B cell (primary cell): ENCODE results near the gene NBEAL2. TPM values are rescaled to one million over a fixed set of nuclear protein-coding genes. Genes with fewer than 3 reads are reported as not detected.

Experiments
- ATAC-seq: fragments of 200-7000 bp; cut with Tn5 transposase; one replicate; pipeline ENCODE4 v1.10.0; 2021; ENCODE audit warnings: low read depth, mild to moderate bottlenecking, moderate number of reproducible peaks, moderate library complexity
- CTCF ChIA-PET: fragments of 350-600 bp; sonication (Branson Sonifier 250); formaldehyde crosslinking; loops from one replicate; lab custom pipeline; 2021; ENCODE audit warnings: antibody characterized with exemption, inconsistent platforms; lab: Charles Lee
- POLR2A ChIA-PET: fragments of 350-600 bp; sonication (Branson Sonifier 250); formaldehyde crosslinking; loops from one replicate; lab custom pipeline; 2021; ENCODE audit warnings: antibody characterized with exemption; lab: Charles Lee
- DNase-seq: peaks from one replicate; pipeline ENCODE4 v3.0.0; 2013
- H2AFZ ChIP-seq: 2 replicates; pipeline ENCODE4 v1.6.1; 2012; ENCODE audit warnings: mild to moderate bottlenecking, low read depth, low read length; ENCODE audit not compliant: insufficient read depth, poor library complexity, severe bottlenecking
- H3K27ac ChIP-seq, 2 donors: 1 replicate in 1 of 2; 2 replicates in 1 of 2; pipeline ENCODE4 v1.5.1; 2012 to 2013; ENCODE audit warnings: low read length in 2 of 2, mild to moderate bottlenecking in 2 of 2, moderate library complexity in 1 of 2
- H3K27me3 ChIP-seq, 4 experiments: fragments of 200-600 bp in 1 of 4; sonication (generic) in 1 of 4; replicated peaks in 1 of 4; 1 replicate in 2 of 4; 2 replicates in 2 of 4; pipeline versions ENCODE4 v1.6.1 to v1.7.0; 2013 to 2016; ENCODE audit warnings: low read length in 3 of 4, mild to moderate bottlenecking in 2 of 4, mixed read lengths in 1 of 4, moderate library complexity in 1 of 4; ENCODE audit not compliant: insufficient read depth in 4 of 4, control insufficient read depth in 3 of 4; ENCODE audit errors: control extremely low read depth in 1 of 4
- H3K36me3 ChIP-seq, 2 experiments: replicated peaks in 1 of 2; 1 replicate in 1 of 2; 2 replicates in 1 of 2; pipeline versions ENCODE4 v1.6.1 to v1.7.1; 2013; ENCODE audit warnings: low read length in 1 of 2; ENCODE audit not compliant: insufficient read depth in 2 of 2, control insufficient read depth in 1 of 2; ENCODE audit errors: control extremely low read depth in 1 of 2, extremely low read depth in 1 of 2
- H3K4me1 ChIP-seq, 2 donors: fragments of 200-600 bp in 1 of 2; sonication (generic) in 1 of 2; 1 replicate in 1 of 2; 2 replicates in 1 of 2; pipeline versions ENCODE4 v1.5.1 to v1.6.1; 2013 to 2017; ENCODE audit warnings: low read length in 2 of 2; ENCODE audit not compliant: control insufficient read depth in 2 of 2, insufficient read depth in 2 of 2
- H3K4me2 ChIP-seq: replicated peaks from 2 replicates; pipeline ENCODE3; 2012; ENCODE audit warnings: mild to moderate bottlenecking, low read depth, low read length; ENCODE audit not compliant: poor library complexity, severe bottlenecking
- H3K4me3 ChIP-seq, 5 experiments: fragments of 200-600 bp in 1 of 5; sonication (generic) in 1 of 5; 1 replicate in 3 of 5; 2 replicates in 2 of 5; pipeline versions ENCODE4 v1.5.1 to v1.7.0; 2011 to 2016; ENCODE audit warnings: low read length in 4 of 5, mild to moderate bottlenecking in 4 of 5, low read depth in 2 of 5, control low read depth in 1 of 5, moderate library complexity in 1 of 5; ENCODE audit not compliant: insufficient read depth in 1 of 5; ENCODE audit errors: control extremely low read depth in 1 of 5, extremely low read depth in 1 of 5
- H3K79me2 ChIP-seq: fragments of 200-600 bp; sonication (generic); one replicate; pipeline ENCODE4 v1.6.0; 2016; ENCODE audit warnings: low read length; ENCODE audit not compliant: control insufficient read depth, insufficient read depth
- H3K9ac ChIP-seq: fragments of 200-600 bp; sonication (generic); 2 replicates; pipeline ENCODE4 v1.6.1; 2017; ENCODE audit warnings: mild to moderate bottlenecking, low read length, moderate library complexity
- H3K9me3 ChIP-seq, 3 donors: one replicate each; pipeline versions ENCODE4 v1.6.1 to v1.7.1; 2013; ENCODE audit warnings: low read length in 2 of 3; ENCODE audit not compliant: control insufficient read depth in 2 of 3, insufficient read depth in 1 of 3; ENCODE audit errors: control extremely low read depth in 1 of 3
- H4K20me1 ChIP-seq: 2 replicates; pipeline ENCODE4 v1.6.0; 2012; ENCODE audit warnings: mild to moderate bottlenecking, low read length; ENCODE audit not compliant: insufficient read depth, control insufficient read depth, poor library complexity, severe bottlenecking
- H3K27ac Mint-ChIP-seq: one replicate; pipeline ENCODE4 v1.8.0; 2021; ENCODE audit warnings: mixed read lengths
- H3K27me3 Mint-ChIP-seq: one replicate; pipeline ENCODE4 v1.8.0; 2021; ENCODE audit warnings: mixed read lengths
- H3K4me1 Mint-ChIP-seq: one replicate; pipeline ENCODE4 v1.8.0; 2021; ENCODE audit warnings: mixed read lengths
- H3K4me3 Mint-ChIP-seq: one replicate; pipeline ENCODE4 v1.8.0; 2021; ENCODE audit warnings: mixed read lengths
- H3K9me3 Mint-ChIP-seq: one replicate; pipeline ENCODE4 v1.8.0; 2022; ENCODE audit warnings: mixed read lengths; ENCODE audit not compliant: insufficient read depth
- EZH2 ChIP-seq: IDR thresholded peaks from 2 replicates; pipeline ENCODE4 v1.6.1; 2012; ENCODE audit warnings: borderline replicate concordance, low read depth, mild to moderate bottlenecking, moderate library complexity, low read length; ENCODE audit not compliant: insufficient read depth, poor library complexity, severe bottlenecking
- WGBS: methylation state at CpG from one replicate; pipeline ENCODE4 v1.1.5; 2013; ENCODE audit warnings: missing lambda C conversion rate; ENCODE audit not compliant: insufficient coverage; 5-methylcytosine and 5-hydroxymethylcytosine counted together
- intact Hi-C: fragments of 100-400 bp; cut with micrococcal nuclease; formaldehyde crosslinking; loops from one replicate; pipeline ENCODE4 v1.10.0; 2022
- polyA plus RNA-seq: library from polyadenylated mRNA; depleted of rRNA; stranded (reverse); fragments of >200 nt; gene quantifications from 2 replicates; pipeline ENCODE4 v1.2.3, GENCODE V29; 2012
- total RNA-seq, 2 donors: library from RNA; stranded (reverse); fragments of 120-200 nt in 1 of 2; gene quantifications; 1 replicate in 1 of 2; 2 replicates in 1 of 2; pipeline versions ENCODE4 v1.2.3 to v1.2.4, GENCODE V29; 2013 to 2022
- TF ChIP-seq, protein P1 (sequence below): fragments of 200-600 bp; IDR thresholded peaks from one replicate; pipeline ENCODE4 v1.8.0; 2022; ENCODE audit warnings: antibody characterized with exemption, mild to moderate bottlenecking

Gene NBEAL2
- total and polyA plus RNA-seq, 2 donors (not counting 1 experiment from before 2014, with no cell fraction given), result 63.8 to 155 TPM

DNA sequence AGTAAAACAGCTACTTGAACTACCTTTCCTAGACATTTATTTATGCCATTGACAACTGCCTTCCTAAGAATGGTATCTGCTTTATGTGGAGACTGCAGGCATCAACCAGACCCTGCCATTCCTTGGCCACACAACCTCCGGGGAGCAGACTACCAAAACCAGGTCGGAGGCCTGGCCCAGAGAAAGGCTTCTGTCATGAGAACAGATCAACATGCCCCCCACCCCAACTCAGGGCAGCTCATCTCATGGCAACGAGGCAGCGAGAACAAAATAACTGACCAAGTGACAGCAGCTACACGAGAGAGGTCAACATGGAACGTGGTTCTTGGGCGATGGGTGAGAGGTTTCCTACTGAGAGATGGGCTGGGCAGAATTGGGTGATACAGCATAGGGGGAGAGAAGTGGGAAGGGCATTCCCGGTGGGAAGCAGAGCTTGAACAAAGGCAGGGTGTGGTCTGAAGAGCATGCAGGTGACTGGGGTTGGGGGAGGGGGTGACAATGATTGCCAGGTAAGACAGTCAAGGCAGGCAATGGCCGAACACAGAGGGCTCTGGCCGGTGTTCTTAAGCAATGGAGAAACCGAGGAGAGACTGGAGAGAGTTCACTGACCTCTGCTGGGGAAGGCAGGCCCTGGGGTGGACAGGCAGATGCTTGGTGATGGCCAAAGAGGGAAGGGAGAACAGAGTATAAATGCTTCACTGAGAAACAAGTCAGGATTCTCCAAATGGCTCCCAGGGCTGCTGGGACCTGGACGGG, 36.8 kb upstream of the NBEAL2 start:
- TF ChIP-seq, protein P1, sequence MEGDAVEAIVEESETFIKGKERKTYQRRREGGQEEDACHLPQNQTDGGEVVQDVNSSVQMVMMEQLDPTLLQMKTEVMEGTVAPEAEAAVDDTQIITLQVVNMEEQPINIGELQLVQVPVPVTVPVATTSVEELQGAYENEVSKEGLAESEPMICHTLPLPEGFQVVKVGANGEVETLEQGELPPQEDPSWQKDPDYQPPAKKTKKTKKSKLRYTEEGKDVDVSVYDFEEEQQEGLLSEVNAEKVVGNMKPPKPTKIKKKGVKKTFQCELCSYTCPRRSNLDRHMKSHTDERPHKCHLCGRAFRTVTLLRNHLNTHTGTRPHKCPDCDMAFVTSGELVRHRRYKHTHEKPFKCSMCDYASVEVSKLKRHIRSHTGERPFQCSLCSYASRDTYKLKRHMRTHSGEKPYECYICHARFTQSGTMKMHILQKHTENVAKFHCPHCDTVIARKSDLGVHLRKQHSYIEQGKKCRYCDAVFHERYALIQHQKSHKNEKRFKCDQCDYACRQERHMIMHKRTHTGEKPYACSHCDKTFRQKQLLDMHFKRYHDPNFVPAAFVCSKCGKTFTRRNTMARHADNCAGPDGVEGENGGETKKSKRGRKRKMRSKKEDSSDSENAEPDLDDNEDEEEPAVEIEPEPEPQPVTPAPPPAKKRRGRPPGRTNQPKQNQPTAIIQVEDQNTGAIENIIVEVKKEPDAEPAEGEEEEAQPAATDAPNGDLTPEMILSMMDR, result no peak
- TF ChIP-seq EZH2, result no peak
- peaks cover 82% of the 10 kb centered on the region for H4K20me1 ChIP-seq
- Mint-ChIP-seq H3K4me1 (peaks cover 85% of the 10 kb centered on the region), H3K27ac (peak overlapping the region; percentile 32), H3K4me3 (no peak overlapping the region), H3K27me3 (no peaks in the 10 kb centered on the region), H3K9me3 (no peaks in the 10 kb centered on the region)
- ATAC-seq (no peak), DNase-seq (no peak)
- H3K9me3 ChIP-seq, result no peaks in the 10 kb centered on the region
- H3K4me2 ChIP-seq, result no peak overlapping the region
- H2AFZ ChIP-seq, result no peak overlapping the region
- peaks cover 97% of the 10 kb centered on the region for H3K79me2 ChIP-seq
- peaks cover 0 to 73% of the 10 kb centered on the region in 2 experiments for H3K36me3 ChIP-seq
- ChIA-PET POLR2A (no interaction called here), CTCF (interaction anchor here (0.8 to 1.9 kb wide), 2 partner anchors 17 to 45 kb away, joined by 3 to 4 read pairs; no protein-coding TSS in a partner anchor)
- H3K9ac ChIP-seq, result no peak overlapping the region
- peaks cover 34 to 59% of the 10 kb centered on the region in 2 donors for H3K4me1 ChIP-seq
- no peaks in the 10 kb centered on the region for H3K27me3 ChIP-seq
- intact Hi-C loops, result no loop called here
- 97% methylated on average over 12 of the region's 12 CpGs for WGBS
- no peak overlapping the region for H3K4me3 ChIP-seq
- H3K27ac ChIP-seq, result peak overlapping the region in 1 of 2 donors; percentile 38
